ENCODE data around the gene HS3ST2. TPM values are rescaled to one million over a fixed set of nuclear protein-coding genes. Genes with fewer than 3 reads are reported as not detected.
A peak's percentile ranks its signal among the peaks of the same experiment; 100 is the strongest.

HS3ST2 gene
- total and polyA plus RNA-seq, 2 experiments from 2014 or later: 1.4 to 3.2 TPM

- TF ChIP-seq CTCF (conservative IDR thresholded peaks at IDR 0.05; ENCODE audit: low read depth in 2 of 2) (no peak), ZNF114 (CRISPR knock-in tag; IDR thresholded peaks at IDR 0.05) (no peak), REST (IDR thresholded peaks at IDR 0.05; ENCODE audit: unreplicated experiment) (no peak), ETS1 (IDR thresholded peaks at IDR 0.05) (no peak), JUNB (IDR thresholded peaks at IDR 0.05; ENCODE audit: unreplicated experiment) (no peak), EZH2 (IDR thresholded peaks at IDR 0.05; ENCODE audit: low read depth, unreplicated experiment) (no peak)
Observed at GRCh38 chr16:22810226-22810625, 3.7 kb upstream of the HS3ST2 start (continued).

GRCh38 chr16:22813223-22813947, 577 bp upstream of the HS3ST2 start:
- Histone ChIP-seq H3K36me3 (ENCODE audit: insufficient read depth) (no peaks in the 10 kb centered on the region), H2AFZ (peak overlapping the region; percentile 96)
- ATAC-seq: peak; percentile 74
- TF ChIP-seq JUNB (IDR thresholded peaks at IDR 0.05; ENCODE audit: unreplicated experiment): no peak
- TF ChIP-seq ZNF331 (CRISPR knock-in tag; IDR thresholded peaks at IDR 0.05; ENCODE audit: low read depth): no peak
- TF ChIP-seq NANOG (IDR thresholded peaks at IDR 0.05; ENCODE audit: borderline replicate concordance): no peak
- peak; percentile 99 for TF ChIP-seq REST (IDR thresholded peaks at IDR 0.05; ENCODE audit: unreplicated experiment)
- no peak for TF ChIP-seq EZH2 (IDR thresholded peaks at IDR 0.05; ENCODE audit: low read depth, unreplicated experiment)
- peak; percentile 87 to 89 for TF ChIP-seq CTCF (conservative IDR thresholded peaks at IDR 0.05; ENCODE audit: low read depth in 2 of 2)
- TF ChIP-seq STAT1 (IDR thresholded peaks at IDR 0.05; ENCODE audit: unreplicated experiment): no peak
- TF ChIP-seq CREB1 (CRISPR knock-in tag; IDR thresholded peaks at IDR 0.05; ENCODE audit: low read depth): peak; percentile 75
- TF ChIP-seq POLR2AphosphoS5 (IDR thresholded peaks at IDR 0.05; ENCODE audit: low read depth): no peak
- TF ChIP-seq ZNF114 (CRISPR knock-in tag; IDR thresholded peaks at IDR 0.05): 0 out of 2 replicates have a peak, but pooled peaks have one; percentile 64
- TF ChIP-seq EZH2phosphoT487 (IDR thresholded peaks at IDR 0.05; ENCODE audit: unreplicated experiment): no peak

More at GRCh38 chr16:22813223-22813947, 577 bp upstream of the HS3ST2 start:
- Histone ChIP-seq H3K4me2 (peak overlapping the region; percentile 94), H4K20me1 (replicated peaks; ENCODE audit: insufficient read depth) (peaks cover 3% of the 10 kb centered on the region), H3K4me1 (ENCODE audit: insufficient read depth) (no peaks in the 10 kb centered on the region), H3K79me2 (replicated peaks; ENCODE audit: insufficient read depth) (no peaks in the 10 kb centered on the region; the same call in 1 of the 2 replicates), H3K4me3 (peak overlapping the region; percentile 87), H3K27me3 (ENCODE audit: insufficient read depth) (peaks cover 24% of the 10 kb centered on the region), H3K9me2 (ENCODE audit: insufficient read depth) (no peaks in the 10 kb centered on the region), H3F3A (replicated peaks; ENCODE audit: low read depth) (no peaks in the 10 kb centered on the region), H3K27ac (ENCODE audit: low read depth) (no peak overlapping the region)
- Mint-ChIP-seq H3K9me3 (no peaks in the 10 kb centered on the region), H3K27me3 (ENCODE audit: insufficient read depth, low read depth, poor library complexity) (peaks cover 29% of the 10 kb centered on the region), H3K4me1 (peaks cover 3% of the 10 kb centered on the region), H3K27ac (no peak overlapping the region; the same call in 1 of the 2 replicates), H3K36me3 (ENCODE audit: low read depth) (no peaks in the 10 kb centered on the region; the same call in 2 of the 3 replicates), H3K4me3 (peak overlapping the region; percentile 81)
- DNase-seq (ENCODE audit: low spot score): peak; percentile 93

Data from GM23338 (cell line).